SK-N-SH treated with all-trans-retinoic acid at 6 μM for 48 hours (cell line): ENCODE measurements around the gene TMEM87A.

Experiments
- ATAC-seq: fragments of 200-7000 bp; cut with Tn5 transposase; 3 replicates; pipeline ENCODE4 v1.9.1; 2020; ENCODE audit warnings: mild to moderate bottlenecking, moderate library complexity
- ARNTL ChIP-seq: fragments of 450-650 bp; formaldehyde crosslinking; IDR thresholded peaks from 2 replicates; pipeline ENCODE4 v1.5.0; 2020; ENCODE audit warnings: low read depth, mild to moderate bottlenecking, moderate library complexity, borderline replicate concordance
- BACH2 ChIP-seq: fragments of 250-450 bp; sonication (Bioruptor Pico); IDR thresholded peaks from 2 replicates; pipeline ENCODE4 v1.9.0; 2021; ENCODE audit warnings: mild to moderate bottlenecking, borderline replicate concordance
- CSDC2 ChIP-seq: fragments of 250-450 bp; sonication (Bioruptor Pico); IDR thresholded peaks from 2 replicates; pipeline ENCODE4 v1.5.0; 2020; ENCODE audit warnings: mild to moderate bottlenecking, moderate library complexity
- ESRRG ChIP-seq: fragments of 250-450 bp; sonication (Bioruptor Pico); IDR thresholded peaks from 2 replicates; pipeline ENCODE4 v1.6.1; 2021; ENCODE audit warnings: mild to moderate bottlenecking
- GLIS3 ChIP-seq: fragments of 250-450 bp; sonication (Bioruptor Pico); IDR thresholded peaks from 2 replicates; pipeline ENCODE4 v1.5.0; 2020; ENCODE audit warnings: mild to moderate bottlenecking, moderate library complexity
- OSR1 ChIP-seq: fragments of 250-450 bp; sonication (Bioruptor Pico); IDR thresholded peaks from 2 replicates; pipeline ENCODE4 v1.8.0; 2022; ENCODE audit warnings: moderate library complexity, mild to moderate bottlenecking, inconsistent platforms
- PPARA ChIP-seq: fragments of 250-450 bp; sonication (Bioruptor Pico); IDR thresholded peaks from 2 replicates; pipeline ENCODE4 v1.5.0; 2020; ENCODE audit warnings: mild to moderate bottlenecking, borderline replicate concordance
- RARB ChIP-seq: fragments of 250-450 bp; sonication (Bioruptor Pico); IDR thresholded peaks from 2 replicates; pipeline ENCODE4 v1.8.0; 2021; ENCODE audit warnings: mild to moderate bottlenecking, moderate library complexity
- SNAI2 ChIP-seq: fragments of 250-450 bp; sonication (Bioruptor Pico); IDR thresholded peaks from 2 replicates; pipeline ENCODE4 v1.5.0; 2020; ENCODE audit warnings: mild to moderate bottlenecking, moderate library complexity
- TCF4 ChIP-seq: fragments of 250-450 bp; sonication (Bioruptor Pico); IDR thresholded peaks from 2 replicates; pipeline ENCODE4 v1.8.0; 2021; ENCODE audit warnings: mild to moderate bottlenecking, moderate library complexity, borderline replicate concordance
- TOX ChIP-seq: fragments of 250-450 bp; sonication (Bioruptor Pico); IDR thresholded peaks from 2 replicates; pipeline ENCODE4 v1.8.0; 2021; ENCODE audit warnings: mild to moderate bottlenecking, moderate library complexity, borderline replicate concordance
- ZC3H10 ChIP-seq: fragments of 250-450 bp; sonication (Bioruptor Pico); IDR thresholded peaks from 2 replicates; pipeline ENCODE4 v1.5.1; 2021; ENCODE audit warnings: mild to moderate bottlenecking, moderate library complexity
- ZFP3 ChIP-seq: fragments of 250-450 bp; sonication (Bioruptor Pico); IDR thresholded peaks from 2 replicates; pipeline ENCODE4 v1.5.0; 2020; ENCODE audit warnings: mild to moderate bottlenecking, moderate library complexity
- ZFP30 ChIP-seq: fragments of 450-650 bp; formaldehyde crosslinking; IDR thresholded peaks from 2 replicates; pipeline ENCODE4 v1.5.0; 2022; ENCODE audit warnings: mild to moderate bottlenecking, moderate library complexity
- ZNF565 ChIP-seq: fragments of 450-650 bp; formaldehyde crosslinking; conservative IDR thresholded peaks from 2 replicates; pipeline ENCODE4 v1.5.0; 2020; ENCODE audit warnings: low read depth, mild to moderate bottlenecking, moderate library complexity
- ZNF70 ChIP-seq: fragments of 450-650 bp; formaldehyde crosslinking; IDR thresholded peaks from 2 replicates; pipeline ENCODE4 v1.5.0; 2020; ENCODE audit warnings: mild to moderate bottlenecking, moderate library complexity
- ZNF8 ChIP-seq: fragments of 450-650 bp; formaldehyde crosslinking; IDR thresholded peaks from 2 replicates; pipeline ENCODE4 v1.5.0; 2020; ENCODE audit warnings: mild to moderate bottlenecking, moderate library complexity
- TF ChIP-seq, protein P1 (sequence below): fragments of 250-450 bp; sonication (Bioruptor Pico); IDR thresholded peaks from 2 replicates; pipeline ENCODE4 v1.8.0; 2020; ENCODE audit warnings: mild to moderate bottlenecking, moderate library complexity, borderline replicate concordance
- TF ChIP-seq, protein P2 (sequence below): fragments of 250-450 bp; sonication (Bioruptor Pico); IDR thresholded peaks from 2 replicates; pipeline ENCODE4 v1.8.0; 2021; ENCODE audit warnings: low read depth, mild to moderate bottlenecking, moderate library complexity, borderline replicate concordance
- TF ChIP-seq, protein P3 (sequence below): fragments of 250-450 bp; sonication (Bioruptor Pico); IDR thresholded peaks from 2 replicates; pipeline ENCODE4 v1.5.1; 2020; ENCODE audit warnings: low read depth, mild to moderate bottlenecking, moderate library complexity
- TF ChIP-seq, protein P4 (sequence below): fragments of 250-450 bp; sonication (Bioruptor Pico); IDR thresholded peaks from 2 replicates; pipeline ENCODE4 v1.5.0; 2020; ENCODE audit warnings: mild to moderate bottlenecking, moderate library complexity
- TF ChIP-seq, protein P5 (sequence below): fragments of 250-450 bp; sonication (Bioruptor Pico); IDR thresholded peaks from 2 replicates; pipeline ENCODE4 v1.5.1; 2021; ENCODE audit warnings: mild to moderate bottlenecking, moderate library complexity

Gene TMEM87A

DNA sequence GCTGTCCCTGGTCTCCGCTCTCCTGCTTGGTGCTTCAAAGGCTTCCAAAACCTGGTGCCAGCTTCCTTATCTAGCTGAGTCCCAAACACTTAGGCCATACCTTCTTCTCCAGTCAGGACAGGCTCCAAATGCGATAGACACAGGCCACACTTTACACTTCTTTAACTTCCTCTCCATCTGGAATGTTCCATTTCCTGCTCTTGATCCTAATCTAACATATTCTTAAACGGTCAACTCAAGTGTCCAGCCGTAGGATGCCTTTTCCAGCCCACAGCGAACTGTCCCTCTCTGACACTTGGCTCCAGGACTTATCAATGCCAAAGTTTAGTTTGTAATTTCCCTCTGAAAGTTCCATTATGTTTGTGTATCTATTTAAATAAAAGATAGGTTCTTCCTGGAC, 97.6 kb downstream of the TMEM87A start:
- TF ChIP-seq ZNF8 (CRISPR knock-in tag) (no peak), RARB (CRISPR knock-in tag) (no peak), ESRRG (CRISPR knock-in tag) (no peak), SNAI2 (CRISPR knock-in tag) (no peak), ZNF565 (CRISPR knock-in tag) (no peak), TCF4 (CRISPR knock-in tag) (no peak), ZC3H10 (no peak), TOX (CRISPR knock-in tag) (no peak), ZNF70 (CRISPR knock-in tag) (no peak), GLIS3 (no peak), CSDC2 (no peak), ARNTL (CRISPR knock-in tag) (no peak), OSR1 (no peak), ZFP30 (CRISPR knock-in tag) (no peak)
- TF ChIP-seq, protein P1, sequence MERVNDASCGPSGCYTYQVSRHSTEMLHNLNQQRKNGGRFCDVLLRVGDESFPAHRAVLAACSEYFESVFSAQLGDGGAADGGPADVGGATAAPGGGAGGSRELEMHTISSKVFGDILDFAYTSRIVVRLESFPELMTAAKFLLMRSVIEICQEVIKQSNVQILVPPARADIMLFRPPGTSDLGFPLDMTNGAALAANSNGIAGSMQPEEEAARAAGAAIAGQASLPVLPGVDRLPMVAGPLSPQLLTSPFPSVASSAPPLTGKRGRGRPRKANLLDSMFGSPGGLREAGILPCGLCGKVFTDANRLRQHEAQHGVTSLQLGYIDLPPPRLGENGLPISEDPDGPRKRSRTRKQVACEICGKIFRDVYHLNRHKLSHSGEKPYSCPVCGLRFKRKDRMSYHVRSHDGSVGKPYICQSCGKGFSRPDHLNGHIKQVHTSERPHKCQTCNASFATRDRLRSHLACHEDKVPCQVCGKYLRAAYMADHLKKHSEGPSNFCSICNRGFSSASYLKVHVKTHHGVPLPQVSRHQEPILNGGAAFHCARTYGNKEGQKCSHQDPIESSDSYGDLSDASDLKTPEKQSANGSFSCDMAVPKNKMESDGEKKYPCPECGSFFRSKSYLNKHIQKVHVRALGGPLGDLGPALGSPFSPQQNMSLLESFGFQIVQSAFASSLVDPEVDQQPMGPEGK (CRISPR knock-in tag): no peak
- TF ChIP-seq, protein P2, sequence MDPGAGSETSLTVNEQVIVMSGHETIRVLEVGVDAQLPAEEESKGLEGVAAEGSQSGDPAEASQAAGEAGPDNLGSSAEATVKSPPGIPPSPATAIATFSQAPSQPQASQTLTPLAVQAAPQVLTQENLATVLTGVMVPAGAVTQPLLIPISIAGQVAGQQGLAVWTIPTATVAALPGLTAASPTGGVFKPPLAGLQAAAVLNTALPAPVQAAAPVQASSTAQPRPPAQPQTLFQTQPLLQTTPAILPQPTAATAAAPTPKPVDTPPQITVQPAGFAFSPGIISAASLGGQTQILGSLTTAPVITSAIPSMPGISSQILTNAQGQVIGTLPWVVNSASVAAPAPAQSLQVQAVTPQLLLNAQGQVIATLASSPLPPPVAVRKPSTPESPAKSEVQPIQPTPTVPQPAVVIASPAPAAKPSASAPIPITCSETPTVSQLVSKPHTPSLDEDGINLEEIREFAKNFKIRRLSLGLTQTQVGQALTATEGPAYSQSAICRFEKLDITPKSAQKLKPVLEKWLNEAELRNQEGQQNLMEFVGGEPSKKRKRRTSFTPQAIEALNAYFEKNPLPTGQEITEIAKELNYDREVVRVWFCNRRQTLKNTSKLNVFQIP (CRISPR knock-in tag): no peak
- TF ChIP-seq, protein P3, sequence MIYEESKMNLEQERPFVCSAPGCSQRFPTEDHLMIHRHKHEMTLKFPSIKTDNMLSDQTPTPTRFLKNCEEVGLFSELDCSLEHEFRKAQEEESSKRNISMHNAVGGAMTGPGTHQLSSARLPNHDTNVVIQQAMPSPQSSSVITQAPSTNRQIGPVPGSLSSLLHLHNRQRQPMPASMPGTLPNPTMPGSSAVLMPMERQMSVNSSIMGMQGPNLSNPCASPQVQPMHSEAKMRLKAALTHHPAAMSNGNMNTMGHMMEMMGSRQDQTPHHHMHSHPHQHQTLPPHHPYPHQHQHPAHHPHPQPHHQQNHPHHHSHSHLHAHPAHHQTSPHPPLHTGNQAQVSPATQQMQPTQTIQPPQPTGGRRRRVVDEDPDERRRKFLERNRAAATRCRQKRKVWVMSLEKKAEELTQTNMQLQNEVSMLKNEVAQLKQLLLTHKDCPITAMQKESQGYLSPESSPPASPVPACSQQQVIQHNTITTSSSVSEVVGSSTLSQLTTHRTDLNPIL: no peak
- TF ChIP-seq, protein P4, sequence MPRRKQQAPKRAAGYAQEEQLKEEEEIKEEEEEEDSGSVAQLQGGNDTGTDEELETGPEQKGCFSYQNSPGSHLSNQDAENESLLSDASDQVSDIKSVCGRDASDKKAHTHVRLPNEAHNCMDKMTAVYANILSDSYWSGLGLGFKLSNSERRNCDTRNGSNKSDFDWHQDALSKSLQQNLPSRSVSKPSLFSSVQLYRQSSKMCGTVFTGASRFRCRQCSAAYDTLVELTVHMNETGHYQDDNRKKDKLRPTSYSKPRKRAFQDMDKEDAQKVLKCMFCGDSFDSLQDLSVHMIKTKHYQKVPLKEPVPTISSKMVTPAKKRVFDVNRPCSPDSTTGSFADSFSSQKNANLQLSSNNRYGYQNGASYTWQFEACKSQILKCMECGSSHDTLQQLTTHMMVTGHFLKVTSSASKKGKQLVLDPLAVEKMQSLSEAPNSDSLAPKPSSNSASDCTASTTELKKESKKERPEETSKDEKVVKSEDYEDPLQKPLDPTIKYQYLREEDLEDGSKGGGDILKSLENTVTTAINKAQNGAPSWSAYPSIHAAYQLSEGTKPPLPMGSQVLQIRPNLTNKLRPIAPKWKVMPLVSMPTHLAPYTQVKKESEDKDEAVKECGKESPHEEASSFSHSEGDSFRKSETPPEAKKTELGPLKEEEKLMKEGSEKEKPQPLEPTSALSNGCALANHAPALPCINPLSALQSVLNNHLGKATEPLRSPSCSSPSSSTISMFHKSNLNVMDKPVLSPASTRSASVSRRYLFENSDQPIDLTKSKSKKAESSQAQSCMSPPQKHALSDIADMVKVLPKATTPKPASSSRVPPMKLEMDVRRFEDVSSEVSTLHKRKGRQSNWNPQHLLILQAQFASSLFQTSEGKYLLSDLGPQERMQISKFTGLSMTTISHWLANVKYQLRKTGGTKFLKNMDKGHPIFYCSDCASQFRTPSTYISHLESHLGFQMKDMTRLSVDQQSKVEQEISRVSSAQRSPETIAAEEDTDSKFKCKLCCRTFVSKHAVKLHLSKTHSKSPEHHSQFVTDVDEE: no peak
- no peak for ATAC-seq

DNA sequence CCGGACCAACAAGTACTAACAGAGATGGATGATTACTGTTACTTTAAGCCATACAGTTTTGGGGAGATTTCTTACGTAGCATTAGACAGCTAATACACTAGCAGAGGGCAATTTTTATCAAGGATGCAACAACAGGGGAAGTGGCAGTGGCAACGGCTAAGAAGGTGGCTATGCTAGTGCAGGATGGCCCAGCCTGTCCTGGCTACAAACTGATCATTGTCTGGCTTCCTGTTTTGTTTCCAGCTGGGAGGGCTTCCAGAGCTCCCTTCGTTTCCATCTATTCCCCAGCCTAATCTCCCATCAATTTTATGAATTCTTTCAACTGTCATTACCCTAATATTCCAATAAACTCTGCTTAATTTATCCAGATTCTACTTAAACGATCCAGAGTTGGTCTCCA, 100.8 kb downstream of the TMEM87A start:
- ATAC-seq: no peak
- TF ChIP-seq ZFP30 (CRISPR knock-in tag): no peak
- TF ChIP-seq SNAI2 (CRISPR knock-in tag): no peak
- no peak for TF ChIP-seq TOX (CRISPR knock-in tag)
- TF ChIP-seq BACH2: no peak
- no peak for TF ChIP-seq ESRRG (CRISPR knock-in tag)
- TF ChIP-seq, protein P2 (CRISPR knock-in tag): no peak
- TF ChIP-seq PPARA (CRISPR knock-in tag): no peak
- TF ChIP-seq, protein P5, sequence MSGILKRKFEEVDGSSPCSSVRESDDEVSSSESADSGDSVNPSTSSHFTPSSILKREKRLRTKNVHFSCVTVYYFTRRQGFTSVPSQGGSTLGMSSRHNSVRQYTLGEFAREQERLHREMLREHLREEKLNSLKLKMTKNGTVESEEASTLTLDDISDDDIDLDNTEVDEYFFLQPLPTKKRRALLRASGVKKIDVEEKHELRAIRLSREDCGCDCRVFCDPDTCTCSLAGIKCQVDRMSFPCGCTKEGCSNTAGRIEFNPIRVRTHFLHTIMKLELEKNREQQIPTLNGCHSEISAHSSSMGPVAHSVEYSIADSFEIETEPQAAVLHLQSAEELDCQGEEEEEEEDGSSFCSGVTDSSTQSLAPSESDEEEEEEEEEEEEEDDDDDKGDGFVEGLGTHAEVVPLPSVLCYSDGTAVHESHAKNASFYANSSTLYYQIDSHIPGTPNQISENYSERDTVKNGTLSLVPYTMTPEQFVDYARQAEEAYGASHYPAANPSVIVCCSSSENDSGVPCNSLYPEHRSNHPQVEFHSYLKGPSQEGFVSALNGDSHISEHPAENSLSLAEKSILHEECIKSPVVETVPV (CRISPR knock-in tag): no peak
- TF ChIP-seq, protein P4: no peak
- TF ChIP-seq, protein P3: no peak
- TF ChIP-seq, protein P1 (CRISPR knock-in tag): no peak
- no peak for TF ChIP-seq ZNF8 (CRISPR knock-in tag)
- TF ChIP-seq ZFP3: no peak
- TF ChIP-seq OSR1: no peak
- no peak for TF ChIP-seq TCF4 (CRISPR knock-in tag)
- no peak for TF ChIP-seq RARB (CRISPR knock-in tag)
